AG04449 (cell line): ENCODE results near the gene EFCAB14.
"Not testable (repeated sequence)": the region's sequence is repeated elsewhere in the genome, so short reads cannot be mapped to it uniquely, and the experiment has no call there.

Source experiments
- CTCF ChIA-PET: fragments of 350-600 bp; formaldehyde crosslinking; extraction: SDS; loops from one replicate; lab custom pipeline; 2021; ENCODE audit warnings: antibody characterized with exemption; lab: Yijun Ruan, JAX
- POLR2A ChIA-PET: fragments of 400-600, 350-600 bp; formaldehyde crosslinking; extraction: SDS; loops from one replicate; lab custom pipeline; 2020; ENCODE audit warnings: antibody characterized with exemption, inconsistent platforms; lab: Yijun Ruan, JAX
- DNase-seq: peaks from one replicate; pipeline ENCODE4 v3.0.0-alpha.2; 2010; ENCODE audit warnings: low read depth, low spot score
- H3K4me3 ChIP-seq: 2 replicates; pipeline ENCODE4 v1.5.1; 2011; ENCODE audit warnings: low read depth, mild to moderate bottlenecking, control low read depth, low read length
- TF ChIP-seq, protein P1 (sequence below): IDR thresholded peaks from one replicate; pipeline ENCODE4 v1.5.1; 2011; ENCODE audit warnings: mild to moderate bottlenecking, moderate library complexity, low read length, control low read depth, inconsistent platforms; ENCODE audit not compliant: insufficient read depth; ENCODE audit errors: missing control alignments

The EFCAB14 gene

DNA sequence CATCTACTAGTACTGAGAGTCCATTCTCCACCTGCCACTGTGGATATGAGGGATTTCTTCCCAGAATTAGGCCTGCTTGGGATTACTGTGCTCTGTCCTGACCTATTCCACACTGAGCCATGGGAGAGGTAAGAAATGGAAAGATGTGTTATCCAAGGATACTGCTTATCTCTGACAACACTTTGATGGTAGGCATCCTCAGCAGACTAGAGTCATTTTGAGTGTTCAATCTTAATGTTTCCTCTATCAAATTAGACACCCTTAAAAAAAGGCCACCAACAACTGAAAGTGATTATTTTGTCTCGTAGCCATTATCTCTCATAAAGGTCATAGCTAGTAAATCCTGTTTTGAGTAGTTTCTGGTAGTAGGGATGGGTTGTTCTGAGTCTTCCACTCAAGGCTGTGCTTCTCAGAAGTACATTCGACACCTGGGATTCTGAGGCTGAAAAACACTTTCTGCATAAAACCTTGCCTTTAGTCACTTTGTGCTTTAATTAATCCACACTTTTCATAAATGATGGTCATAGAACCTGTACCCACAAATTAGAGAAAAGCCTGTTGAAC is 59.5 kb downstream of the EFCAB14 start:
- H3K4me3 ChIP-seq = no peak overlapping the region
- no peak for DNase-seq
- CTCF ChIA-PET = no interaction called here
- TF ChIP-seq, protein P1, sequence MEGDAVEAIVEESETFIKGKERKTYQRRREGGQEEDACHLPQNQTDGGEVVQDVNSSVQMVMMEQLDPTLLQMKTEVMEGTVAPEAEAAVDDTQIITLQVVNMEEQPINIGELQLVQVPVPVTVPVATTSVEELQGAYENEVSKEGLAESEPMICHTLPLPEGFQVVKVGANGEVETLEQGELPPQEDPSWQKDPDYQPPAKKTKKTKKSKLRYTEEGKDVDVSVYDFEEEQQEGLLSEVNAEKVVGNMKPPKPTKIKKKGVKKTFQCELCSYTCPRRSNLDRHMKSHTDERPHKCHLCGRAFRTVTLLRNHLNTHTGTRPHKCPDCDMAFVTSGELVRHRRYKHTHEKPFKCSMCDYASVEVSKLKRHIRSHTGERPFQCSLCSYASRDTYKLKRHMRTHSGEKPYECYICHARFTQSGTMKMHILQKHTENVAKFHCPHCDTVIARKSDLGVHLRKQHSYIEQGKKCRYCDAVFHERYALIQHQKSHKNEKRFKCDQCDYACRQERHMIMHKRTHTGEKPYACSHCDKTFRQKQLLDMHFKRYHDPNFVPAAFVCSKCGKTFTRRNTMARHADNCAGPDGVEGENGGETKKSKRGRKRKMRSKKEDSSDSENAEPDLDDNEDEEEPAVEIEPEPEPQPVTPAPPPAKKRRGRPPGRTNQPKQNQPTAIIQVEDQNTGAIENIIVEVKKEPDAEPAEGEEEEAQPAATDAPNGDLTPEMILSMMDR = no peak
- POLR2A ChIA-PET = no interaction called here

DNA sequence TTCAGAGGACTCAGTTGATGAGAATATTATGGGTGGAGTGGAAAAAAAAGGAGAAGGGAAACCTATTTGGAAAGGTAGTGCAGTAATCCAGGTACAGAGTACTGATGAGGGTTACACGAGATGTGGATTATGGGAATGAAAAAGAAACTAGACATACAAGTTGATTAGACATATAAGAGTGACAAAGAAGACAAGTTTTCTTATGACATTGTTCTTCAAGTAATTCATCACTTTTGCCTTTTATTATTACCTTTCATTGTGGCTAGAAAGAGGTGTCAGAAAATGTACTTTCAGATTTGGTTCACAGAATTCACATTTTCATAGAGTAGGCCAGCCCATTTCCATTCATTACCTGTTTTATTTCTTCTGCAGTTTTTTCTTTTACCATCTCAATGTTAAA is 61.1 kb downstream of the EFCAB14 start:
- no peak for DNase-seq
- ChIA-PET POLR2A (no interaction called here), CTCF (interaction anchor here (1.2 kb wide), 1 partner anchor 65 kb away, joined by 3 read pairs; no protein-coding TSS in a partner anchor)
- H3K4me3 ChIP-seq = no peak overlapping the region
- TF ChIP-seq, protein P1 = no peak

DNA sequence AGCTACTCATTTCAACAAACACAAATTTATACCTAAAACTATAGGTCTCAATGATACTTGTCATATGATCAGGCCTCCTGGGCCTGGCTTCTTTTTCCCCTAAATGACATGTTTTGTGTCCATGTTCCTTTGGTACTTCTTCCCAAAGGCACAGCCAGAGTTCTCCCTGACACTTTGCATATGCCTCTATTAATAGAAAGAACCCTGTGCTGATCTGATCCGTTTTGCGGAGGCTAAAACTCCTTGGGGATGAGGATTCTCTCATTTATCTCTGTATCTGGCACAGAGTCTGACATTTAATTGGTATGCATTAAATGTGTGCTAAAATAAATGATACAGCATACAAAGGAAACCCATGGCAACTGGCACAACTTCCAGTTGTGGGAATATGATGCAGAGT is 62.3 kb downstream of the EFCAB14 start:
- TF ChIP-seq, protein P1 = no peak
- CTCF ChIA-PET = no interaction called here
- H3K4me3 ChIP-seq = no peak overlapping the region
- POLR2A ChIA-PET = no interaction called here
- DNase-seq = no peak

DNA sequence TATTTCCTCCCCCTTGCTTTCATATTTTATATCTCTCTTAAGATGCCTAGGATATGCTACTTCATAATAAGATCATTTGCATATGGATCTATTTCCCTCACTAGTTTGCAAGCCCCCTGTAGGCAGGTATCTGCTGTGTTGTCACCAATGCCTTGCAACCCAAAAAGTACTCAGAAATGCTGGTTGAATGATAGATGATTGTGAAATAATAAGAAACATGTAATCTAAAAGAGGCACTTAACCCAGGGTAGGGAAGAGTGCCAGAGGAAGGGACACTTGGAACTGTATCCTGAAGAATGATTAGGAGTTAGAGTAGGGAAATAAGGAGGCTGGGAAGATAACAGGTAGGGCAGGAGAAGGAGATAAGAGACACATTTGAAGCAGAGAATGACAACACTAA is 63.1 kb downstream of the EFCAB14 start:
- no peak for DNase-seq
- no peak overlapping the region for H3K4me3 ChIP-seq
- ChIA-PET POLR2A (no interaction called here), CTCF (no interaction called here)
- TF ChIP-seq, protein P1 = no peak

DNA sequence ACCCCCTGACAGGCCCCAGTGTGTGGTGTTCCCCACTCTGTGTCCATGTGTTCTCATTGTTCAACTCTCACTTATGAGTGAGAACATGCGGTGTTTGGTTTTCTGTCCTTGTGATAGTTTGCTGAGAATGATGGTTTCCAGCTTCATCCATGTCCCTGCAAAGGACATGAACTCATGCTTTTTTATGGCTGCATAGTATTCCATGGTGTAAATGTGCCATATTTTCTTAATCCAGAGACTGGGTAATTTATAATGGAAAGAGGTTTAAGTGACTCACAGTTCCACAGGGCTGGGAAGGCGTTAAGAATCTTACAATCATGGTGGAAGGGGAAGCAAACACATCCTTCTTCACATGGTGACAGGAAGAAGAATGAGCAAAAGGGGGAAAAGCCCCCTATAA is 64.2 kb downstream of the EFCAB14 start:
- POLR2A ChIA-PET, DNase-seq, H3K4me3 ChIP-seq: not testable (repeated sequence)
- CTCF ChIA-PET = interaction anchor here (1.1 kb wide), 1 partner anchor 126 kb away, joined by 3 read pairs; no protein-coding TSS in a partner anchor

DNA sequence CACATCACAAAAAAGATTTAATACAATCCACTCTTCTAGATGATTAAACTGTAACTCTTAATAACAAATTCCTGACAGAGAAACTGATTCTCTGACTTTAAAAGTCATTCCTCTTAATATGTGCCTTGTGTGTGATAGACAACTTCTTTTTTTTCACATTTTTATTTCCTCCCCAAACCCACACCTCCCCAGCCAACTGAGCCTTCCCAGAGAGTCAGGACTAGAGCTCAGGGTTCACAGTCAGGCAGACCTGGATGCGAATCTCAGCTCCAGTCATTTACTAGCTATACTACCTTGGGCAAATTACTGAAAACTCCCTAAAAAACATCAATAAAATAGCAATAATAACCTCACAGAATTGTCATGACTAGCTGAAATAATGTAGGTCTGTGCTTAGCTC is 64.9 kb downstream of the EFCAB14 start:
- DNase-seq = no peak
- ChIA-PET POLR2A (no interaction called here), CTCF (interaction anchor here (1.1 to 1.4 kb wide), 3 partner anchors 72 to 207 kb away, joined by 3 to 5 read pairs (median 3); no protein-coding TSS in a partner anchor)
- H3K4me3 ChIP-seq = peak overlapping the region; percentile 7; the same call in 1 of the 2 replicates
- TF ChIP-seq, protein P1 = no peak
